SK-N-SH treated with all-trans-retinoic acid at 6 μM for 48 hours (cell line): Measurements from ENCODE around the gene ADAP1.

Source experiments
- ATAC-seq: fragments of 200-7000 bp; cut with Tn5 transposase; 3 replicates; pipeline ENCODE4 v1.9.1; 2020; ENCODE audit warnings: mild to moderate bottlenecking, moderate library complexity
- ARNTL ChIP-seq: fragments of 450-650 bp; formaldehyde crosslinking; IDR thresholded peaks from 2 replicates; pipeline ENCODE4 v1.5.0; 2020; ENCODE audit warnings: low read depth, mild to moderate bottlenecking, moderate library complexity, borderline replicate concordance
- BACH2 ChIP-seq: fragments of 250-450 bp; sonication (Bioruptor Pico); IDR thresholded peaks from 2 replicates; pipeline ENCODE4 v1.9.0; 2021; ENCODE audit warnings: mild to moderate bottlenecking, borderline replicate concordance
- CSDC2 ChIP-seq: fragments of 250-450 bp; sonication (Bioruptor Pico); IDR thresholded peaks from 2 replicates; pipeline ENCODE4 v1.5.0; 2020; ENCODE audit warnings: mild to moderate bottlenecking, moderate library complexity
- GLIS3 ChIP-seq: fragments of 250-450 bp; sonication (Bioruptor Pico); IDR thresholded peaks from 2 replicates; pipeline ENCODE4 v1.5.0; 2020; ENCODE audit warnings: mild to moderate bottlenecking, moderate library complexity
- ISL1 ChIP-seq: fragments of 250-450 bp; sonication (Bioruptor Pico); IDR thresholded peaks from 2 replicates; pipeline ENCODE4 v2.1.2; 2022; ENCODE audit warnings: mild to moderate bottlenecking, moderate library complexity
- PPARA ChIP-seq: fragments of 250-450 bp; sonication (Bioruptor Pico); IDR thresholded peaks from 2 replicates; pipeline ENCODE4 v1.5.0; 2020; ENCODE audit warnings: mild to moderate bottlenecking, borderline replicate concordance
- RARB ChIP-seq: fragments of 250-450 bp; sonication (Bioruptor Pico); IDR thresholded peaks from 2 replicates; pipeline ENCODE4 v1.8.0; 2021; ENCODE audit warnings: mild to moderate bottlenecking, moderate library complexity
- SNAI2 ChIP-seq: fragments of 250-450 bp; sonication (Bioruptor Pico); IDR thresholded peaks from 2 replicates; pipeline ENCODE4 v1.5.0; 2020; ENCODE audit warnings: mild to moderate bottlenecking, moderate library complexity
- TCF4 ChIP-seq: fragments of 250-450 bp; sonication (Bioruptor Pico); IDR thresholded peaks from 2 replicates; pipeline ENCODE4 v1.8.0; 2021; ENCODE audit warnings: mild to moderate bottlenecking, moderate library complexity, borderline replicate concordance
- TOX ChIP-seq: fragments of 250-450 bp; sonication (Bioruptor Pico); IDR thresholded peaks from 2 replicates; pipeline ENCODE4 v1.8.0; 2021; ENCODE audit warnings: mild to moderate bottlenecking, moderate library complexity, borderline replicate concordance
- ZC3H10 ChIP-seq: fragments of 250-450 bp; sonication (Bioruptor Pico); IDR thresholded peaks from 2 replicates; pipeline ENCODE4 v1.5.1; 2021; ENCODE audit warnings: mild to moderate bottlenecking, moderate library complexity
- ZFP30 ChIP-seq: fragments of 450-650 bp; formaldehyde crosslinking; IDR thresholded peaks from 2 replicates; pipeline ENCODE4 v1.5.0; 2022; ENCODE audit warnings: mild to moderate bottlenecking, moderate library complexity
- ZNF565 ChIP-seq: fragments of 450-650 bp; formaldehyde crosslinking; conservative IDR thresholded peaks from 2 replicates; pipeline ENCODE4 v1.5.0; 2020; ENCODE audit warnings: low read depth, mild to moderate bottlenecking, moderate library complexity
- ZNF70 ChIP-seq: fragments of 450-650 bp; formaldehyde crosslinking; IDR thresholded peaks from 2 replicates; pipeline ENCODE4 v1.5.0; 2020; ENCODE audit warnings: mild to moderate bottlenecking, moderate library complexity
- TF ChIP-seq, protein P1 (sequence below): fragments of 250-450 bp; sonication (Bioruptor Pico); IDR thresholded peaks from 2 replicates; pipeline ENCODE4 v1.5.1; 2021; ENCODE audit warnings: mild to moderate bottlenecking, moderate library complexity
- TF ChIP-seq, protein P2 (sequence below): fragments of 250-450 bp; sonication (Bioruptor Pico); IDR thresholded peaks from 2 replicates; pipeline ENCODE4 v1.8.0; 2020; ENCODE audit warnings: mild to moderate bottlenecking, moderate library complexity, borderline replicate concordance
- TF ChIP-seq, protein P3 (sequence below): fragments of 250-450 bp; sonication (Bioruptor Pico); IDR thresholded peaks from 2 replicates; pipeline ENCODE4 v1.5.0; 2020; ENCODE audit warnings: mild to moderate bottlenecking, moderate library complexity
- TF ChIP-seq, protein P4 (sequence below): fragments of 250-450 bp; sonication (Bioruptor Pico); IDR thresholded peaks from 2 replicates; pipeline ENCODE4 v1.8.0; 2021; ENCODE audit warnings: low read depth, mild to moderate bottlenecking, moderate library complexity, borderline replicate concordance
- TF ChIP-seq, protein P5 (sequence below): fragments of 250-450 bp; sonication (Bioruptor Pico); IDR thresholded peaks from 2 replicates; pipeline ENCODE4 v1.5.1; 2020; ENCODE audit warnings: low read depth, mild to moderate bottlenecking, moderate library complexity

The ADAP1 gene

DNA sequence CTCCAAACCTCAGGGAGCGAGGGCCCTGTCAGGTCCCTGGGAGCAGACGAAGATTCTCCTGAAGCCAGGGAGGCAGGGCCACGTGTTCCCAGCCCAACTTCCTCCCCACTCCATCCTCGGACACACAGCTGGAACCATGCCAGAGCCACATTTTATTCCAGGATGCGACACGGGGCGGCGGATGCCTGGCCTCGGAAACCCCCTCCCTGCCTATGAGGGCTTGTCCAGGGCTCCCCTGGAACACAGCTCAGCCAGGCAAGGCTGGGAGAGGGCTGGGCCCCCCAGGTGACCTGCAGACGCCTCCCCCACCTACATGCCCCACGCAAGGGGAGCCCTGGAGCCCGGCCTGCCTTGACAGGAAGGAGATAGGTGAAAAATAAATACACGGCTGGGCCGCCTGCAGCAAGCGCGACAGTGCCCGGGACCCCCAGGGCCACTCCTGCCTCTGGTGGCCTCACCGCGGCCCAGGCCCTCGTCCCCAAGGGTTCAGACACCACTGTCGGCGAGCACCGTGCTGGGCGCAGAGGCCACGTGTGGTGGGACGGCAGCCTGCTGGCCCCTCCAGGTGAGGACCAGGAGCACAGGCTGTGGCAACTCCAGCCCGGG lies 56.6 kb downstream of the ADAP1 start:
- TF ChIP-seq ZNF70 (CRISPR knock-in tag) (no peak), RARB (CRISPR knock-in tag) (no peak), GLIS3 (no peak), ZFP30 (no peak)
- TF ChIP-seq, protein P1, sequence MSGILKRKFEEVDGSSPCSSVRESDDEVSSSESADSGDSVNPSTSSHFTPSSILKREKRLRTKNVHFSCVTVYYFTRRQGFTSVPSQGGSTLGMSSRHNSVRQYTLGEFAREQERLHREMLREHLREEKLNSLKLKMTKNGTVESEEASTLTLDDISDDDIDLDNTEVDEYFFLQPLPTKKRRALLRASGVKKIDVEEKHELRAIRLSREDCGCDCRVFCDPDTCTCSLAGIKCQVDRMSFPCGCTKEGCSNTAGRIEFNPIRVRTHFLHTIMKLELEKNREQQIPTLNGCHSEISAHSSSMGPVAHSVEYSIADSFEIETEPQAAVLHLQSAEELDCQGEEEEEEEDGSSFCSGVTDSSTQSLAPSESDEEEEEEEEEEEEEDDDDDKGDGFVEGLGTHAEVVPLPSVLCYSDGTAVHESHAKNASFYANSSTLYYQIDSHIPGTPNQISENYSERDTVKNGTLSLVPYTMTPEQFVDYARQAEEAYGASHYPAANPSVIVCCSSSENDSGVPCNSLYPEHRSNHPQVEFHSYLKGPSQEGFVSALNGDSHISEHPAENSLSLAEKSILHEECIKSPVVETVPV (CRISPR knock-in tag) = no peak
- TF ChIP-seq, protein P2, sequence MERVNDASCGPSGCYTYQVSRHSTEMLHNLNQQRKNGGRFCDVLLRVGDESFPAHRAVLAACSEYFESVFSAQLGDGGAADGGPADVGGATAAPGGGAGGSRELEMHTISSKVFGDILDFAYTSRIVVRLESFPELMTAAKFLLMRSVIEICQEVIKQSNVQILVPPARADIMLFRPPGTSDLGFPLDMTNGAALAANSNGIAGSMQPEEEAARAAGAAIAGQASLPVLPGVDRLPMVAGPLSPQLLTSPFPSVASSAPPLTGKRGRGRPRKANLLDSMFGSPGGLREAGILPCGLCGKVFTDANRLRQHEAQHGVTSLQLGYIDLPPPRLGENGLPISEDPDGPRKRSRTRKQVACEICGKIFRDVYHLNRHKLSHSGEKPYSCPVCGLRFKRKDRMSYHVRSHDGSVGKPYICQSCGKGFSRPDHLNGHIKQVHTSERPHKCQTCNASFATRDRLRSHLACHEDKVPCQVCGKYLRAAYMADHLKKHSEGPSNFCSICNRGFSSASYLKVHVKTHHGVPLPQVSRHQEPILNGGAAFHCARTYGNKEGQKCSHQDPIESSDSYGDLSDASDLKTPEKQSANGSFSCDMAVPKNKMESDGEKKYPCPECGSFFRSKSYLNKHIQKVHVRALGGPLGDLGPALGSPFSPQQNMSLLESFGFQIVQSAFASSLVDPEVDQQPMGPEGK (CRISPR knock-in tag) = no peak
- TF ChIP-seq, protein P3, sequence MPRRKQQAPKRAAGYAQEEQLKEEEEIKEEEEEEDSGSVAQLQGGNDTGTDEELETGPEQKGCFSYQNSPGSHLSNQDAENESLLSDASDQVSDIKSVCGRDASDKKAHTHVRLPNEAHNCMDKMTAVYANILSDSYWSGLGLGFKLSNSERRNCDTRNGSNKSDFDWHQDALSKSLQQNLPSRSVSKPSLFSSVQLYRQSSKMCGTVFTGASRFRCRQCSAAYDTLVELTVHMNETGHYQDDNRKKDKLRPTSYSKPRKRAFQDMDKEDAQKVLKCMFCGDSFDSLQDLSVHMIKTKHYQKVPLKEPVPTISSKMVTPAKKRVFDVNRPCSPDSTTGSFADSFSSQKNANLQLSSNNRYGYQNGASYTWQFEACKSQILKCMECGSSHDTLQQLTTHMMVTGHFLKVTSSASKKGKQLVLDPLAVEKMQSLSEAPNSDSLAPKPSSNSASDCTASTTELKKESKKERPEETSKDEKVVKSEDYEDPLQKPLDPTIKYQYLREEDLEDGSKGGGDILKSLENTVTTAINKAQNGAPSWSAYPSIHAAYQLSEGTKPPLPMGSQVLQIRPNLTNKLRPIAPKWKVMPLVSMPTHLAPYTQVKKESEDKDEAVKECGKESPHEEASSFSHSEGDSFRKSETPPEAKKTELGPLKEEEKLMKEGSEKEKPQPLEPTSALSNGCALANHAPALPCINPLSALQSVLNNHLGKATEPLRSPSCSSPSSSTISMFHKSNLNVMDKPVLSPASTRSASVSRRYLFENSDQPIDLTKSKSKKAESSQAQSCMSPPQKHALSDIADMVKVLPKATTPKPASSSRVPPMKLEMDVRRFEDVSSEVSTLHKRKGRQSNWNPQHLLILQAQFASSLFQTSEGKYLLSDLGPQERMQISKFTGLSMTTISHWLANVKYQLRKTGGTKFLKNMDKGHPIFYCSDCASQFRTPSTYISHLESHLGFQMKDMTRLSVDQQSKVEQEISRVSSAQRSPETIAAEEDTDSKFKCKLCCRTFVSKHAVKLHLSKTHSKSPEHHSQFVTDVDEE (CRISPR knock-in tag) = no peak
- no peak for ATAC-seq

DNA sequence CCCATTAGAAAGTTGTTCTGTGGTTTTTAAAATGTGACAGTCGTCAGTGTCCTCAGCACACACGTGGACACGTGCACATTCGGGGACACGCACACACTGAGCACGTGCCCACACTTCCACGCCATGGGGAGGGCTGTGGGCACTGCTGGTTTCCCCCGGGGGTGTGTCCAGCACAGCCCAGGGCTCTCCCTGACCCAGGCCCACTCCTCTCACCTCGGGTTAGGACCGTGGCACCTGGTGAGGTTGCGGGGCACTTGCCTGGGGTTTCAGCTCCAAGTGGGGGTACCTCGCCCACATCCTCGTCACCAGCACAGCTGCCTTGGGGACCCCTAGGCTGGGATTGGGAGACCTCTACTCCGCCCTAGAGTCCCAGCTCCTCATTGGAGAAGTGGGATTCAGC lies 57.4 kb downstream of the ADAP1 start:
- ATAC-seq = no peak
- TF ChIP-seq, protein P4, sequence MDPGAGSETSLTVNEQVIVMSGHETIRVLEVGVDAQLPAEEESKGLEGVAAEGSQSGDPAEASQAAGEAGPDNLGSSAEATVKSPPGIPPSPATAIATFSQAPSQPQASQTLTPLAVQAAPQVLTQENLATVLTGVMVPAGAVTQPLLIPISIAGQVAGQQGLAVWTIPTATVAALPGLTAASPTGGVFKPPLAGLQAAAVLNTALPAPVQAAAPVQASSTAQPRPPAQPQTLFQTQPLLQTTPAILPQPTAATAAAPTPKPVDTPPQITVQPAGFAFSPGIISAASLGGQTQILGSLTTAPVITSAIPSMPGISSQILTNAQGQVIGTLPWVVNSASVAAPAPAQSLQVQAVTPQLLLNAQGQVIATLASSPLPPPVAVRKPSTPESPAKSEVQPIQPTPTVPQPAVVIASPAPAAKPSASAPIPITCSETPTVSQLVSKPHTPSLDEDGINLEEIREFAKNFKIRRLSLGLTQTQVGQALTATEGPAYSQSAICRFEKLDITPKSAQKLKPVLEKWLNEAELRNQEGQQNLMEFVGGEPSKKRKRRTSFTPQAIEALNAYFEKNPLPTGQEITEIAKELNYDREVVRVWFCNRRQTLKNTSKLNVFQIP = no peak
- TF ChIP-seq, protein P3 (CRISPR knock-in tag) = no peak
- TF ChIP-seq ARNTL (CRISPR knock-in tag) (no peak), GLIS3 (no peak), ZNF565 (no peak), ISL1 (CRISPR knock-in tag) (no peak), CSDC2 (no peak), PPARA (no peak), TCF4 (no peak), ZFP30 (no peak), SNAI2 (CRISPR knock-in tag) (no peak), RARB (CRISPR knock-in tag) (no peak), ZC3H10 (CRISPR knock-in tag) (no peak), TOX (CRISPR knock-in tag) (no peak), BACH2 (CRISPR knock-in tag) (no peak)
- TF ChIP-seq, protein P5, sequence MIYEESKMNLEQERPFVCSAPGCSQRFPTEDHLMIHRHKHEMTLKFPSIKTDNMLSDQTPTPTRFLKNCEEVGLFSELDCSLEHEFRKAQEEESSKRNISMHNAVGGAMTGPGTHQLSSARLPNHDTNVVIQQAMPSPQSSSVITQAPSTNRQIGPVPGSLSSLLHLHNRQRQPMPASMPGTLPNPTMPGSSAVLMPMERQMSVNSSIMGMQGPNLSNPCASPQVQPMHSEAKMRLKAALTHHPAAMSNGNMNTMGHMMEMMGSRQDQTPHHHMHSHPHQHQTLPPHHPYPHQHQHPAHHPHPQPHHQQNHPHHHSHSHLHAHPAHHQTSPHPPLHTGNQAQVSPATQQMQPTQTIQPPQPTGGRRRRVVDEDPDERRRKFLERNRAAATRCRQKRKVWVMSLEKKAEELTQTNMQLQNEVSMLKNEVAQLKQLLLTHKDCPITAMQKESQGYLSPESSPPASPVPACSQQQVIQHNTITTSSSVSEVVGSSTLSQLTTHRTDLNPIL (CRISPR knock-in tag) = no peak
- TF ChIP-seq, protein P2 (CRISPR knock-in tag) = no peak
- TF ChIP-seq, protein P1 (CRISPR knock-in tag) = no peak
